ENCODE measurements around the gene ARID1B. TPM values are rescaled to one million over a fixed set of nuclear protein-coding genes. Genes with fewer than 3 reads are reported as not detected.
A peak's percentile ranks its signal among the peaks of the same experiment; 100 is the strongest.

The ARID1B gene
- total and polyA plus RNA-seq, 9 of the 15 experiments (the other 6 are each of a cell fraction or from before 2014, with no cell fraction given), result 12.5 to 50.5 (median 25.8) TPM

GRCh38 chr6:157021344-157021992 is 244.3 kb downstream of the ARID1B start (continued):
- peak; percentile 73 for TF ChIP-seq THAP7 (CRISPR knock-in tag; IDR thresholded peaks at IDR 0.05)
- peak; percentile 96 for TF ChIP-seq POLR2A (conservative IDR thresholded peaks at IDR 0.05)
- no peak for TF ChIP-seq FOXM1 (IDR thresholded peaks at IDR 0.05; ENCODE audit: low read depth)
- no peak; the same call in 1 of the 2 replicates for TF ChIP-seq FOXM1 (CRISPR knock-in tag; IDR thresholded peaks at IDR 0.05; ENCODE audit: low read depth)
- TF ChIP-seq KDM2B (CRISPR knock-in tag; IDR thresholded peaks at IDR 0.05), result peak; percentile 94; the same call in 1 of the 2 replicates
- peak; percentile 77; the same call in 1 of the 2 replicates for TF ChIP-seq CREB3L1 (IDR thresholded peaks at IDR 0.05; ENCODE audit: borderline replicate concordance, low read depth)
- TF ChIP-seq TCF7L2 (IDR thresholded peaks at IDR 0.05; ENCODE audit: low read depth, low read length), result no peak
- TF ChIP-seq TRIM28 (IDR thresholded peaks at IDR 0.05), result no peak; the same call in 1 of the 2 replicates
- no peak; the same call in 1 of the 2 replicates for TF ChIP-seq TEAD4 (IDR thresholded peaks at IDR 0.05; ENCODE audit: low read length)
- TF ChIP-seq TEAD4 (CRISPR knock-in tag; IDR thresholded peaks at IDR 0.05; ENCODE audit: borderline replicate concordance), result peak; percentile 76
- TF ChIP-seq CBFA2T2 (conservative IDR thresholded peaks at IDR 0.05), result no peak
- no peak for TF ChIP-seq CHD4 (IDR thresholded peaks at IDR 0.05; ENCODE audit: insufficient read depth, insufficient replicate concordance, low read depth, low read length, poor library complexity, severe bottlenecking)
- peak; percentile 99 for TF ChIP-seq RBFOX2 (IDR thresholded peaks at IDR 0.05; ENCODE audit: low read depth, low read length)
- peak; percentile 65; the same call in 1 of the 2 replicates for TF ChIP-seq TAF7 (tag; IDR thresholded peaks at IDR 0.05)
- no peak for TF ChIP-seq MTF1 (CRISPR knock-in tag; IDR thresholded peaks at IDR 0.05; ENCODE audit: borderline replicate concordance)
- no peak; the same call in 1 of the 2 replicates for TF ChIP-seq E2F1 (CRISPR knock-in tag; IDR thresholded peaks at IDR 0.05)
- TF ChIP-seq SMARCE1 (IDR thresholded peaks at IDR 0.05), result no peak
- no peak for TF ChIP-seq SMARCB1 (IDR thresholded peaks at IDR 0.05; ENCODE audit: insufficient read length, low read depth)
- TF ChIP-seq ZC3H11A (IDR thresholded peaks at IDR 0.05; ENCODE audit: low read depth, low read length), result no peak
- TF ChIP-seq CREB1 (IDR thresholded peaks at IDR 0.05), result peak; percentile 85
- TF ChIP-seq CREB1 (CRISPR knock-in tag; IDR thresholded peaks at IDR 0.05), result peak; percentile 61
- no peak; the same call in 1 of the 2 replicates for TF ChIP-seq ARID1B (IDR thresholded peaks at IDR 0.05)
- peak; percentile 58 for TF ChIP-seq NFIC (IDR thresholded peaks at IDR 0.05)
- peak; percentile 83 for TF ChIP-seq MBD2 (IDR thresholded peaks at IDR 0.05; ENCODE audit: borderline replicate concordance, low read depth)
- TF ChIP-seq PHB (CRISPR knock-in tag; IDR thresholded peaks at IDR 0.05), result 0 out of 2 replicates have a peak, but pooled peaks have one; percentile 74
- no peak for TF ChIP-seq GABPB2 (CRISPR knock-in tag; conservative IDR thresholded peaks at IDR 0.05)
- no peak for TF ChIP-seq ARID2 (IDR thresholded peaks at IDR 0.05)
